ENCODE measurements around the gene GCLC.

The GCLC gene

GRCh38 chr6:53536561-53536960 lies 8.3 kb downstream of the GCLC start:
- no peak overlapping the region for H3K9ac ChIP-seq (ENCODE audit: insufficient read length)
- peaks cover 4% of the 10 kb centered on the region; the same call in 1 of the 2 replicates for H3K36me3 ChIP-seq (ENCODE audit: insufficient read depth, low read length)
- H3K4me3 ChIP-seq = no peak overlapping the region
- DNase-seq (ENCODE audit: low read depth, low spot score) = no peak
- H3K9me3 ChIP-seq (ENCODE audit: low read depth, low read length) = no peaks in the 10 kb centered on the region
- TF ChIP-seq EZH2 (IDR thresholded peaks at IDR 0.05) (no peak), POLR2AphosphoS5 (IDR thresholded peaks at IDR 0.05; ENCODE audit: borderline replicate concordance, low read depth, low read length) (no peak), FOXP2 (optimal IDR thresholded peaks at IDR 0.05; ENCODE audit: control extremely low read depth, extremely low read length, insufficient read depth) (no peak)
- H3K27ac ChIP-seq = no peak overlapping the region

- TF ChIP-seq EZH2 (IDR thresholded peaks at IDR 0.05) (no peak), FOXP2 (optimal IDR thresholded peaks at IDR 0.05; ENCODE audit: control extremely low read depth, extremely low read length, insufficient read depth) (no peak), POLR2AphosphoS5 (IDR thresholded peaks at IDR 0.05; ENCODE audit: borderline replicate concordance, low read depth, low read length) (no peak)
- peak overlapping the region; percentile 57 for H3K4me3 ChIP-seq
- H3K9ac ChIP-seq (ENCODE audit: insufficient read length) = peak overlapping the region; percentile 9
- DNase-seq (ENCODE audit: low read depth, low spot score) = no peak
- no peaks in the 10 kb centered on the region for H3K9me3 ChIP-seq (ENCODE audit: low read depth, low read length)
- H3K36me3 ChIP-seq (ENCODE audit: insufficient read depth, low read length) = no peaks in the 10 kb centered on the region
- H3K27ac ChIP-seq = peak overlapping the region; percentile 92
These were observed 12.0 kb downstream of the GCLC start for GRCh38 chr6:53532942-53533341.

DNA sequence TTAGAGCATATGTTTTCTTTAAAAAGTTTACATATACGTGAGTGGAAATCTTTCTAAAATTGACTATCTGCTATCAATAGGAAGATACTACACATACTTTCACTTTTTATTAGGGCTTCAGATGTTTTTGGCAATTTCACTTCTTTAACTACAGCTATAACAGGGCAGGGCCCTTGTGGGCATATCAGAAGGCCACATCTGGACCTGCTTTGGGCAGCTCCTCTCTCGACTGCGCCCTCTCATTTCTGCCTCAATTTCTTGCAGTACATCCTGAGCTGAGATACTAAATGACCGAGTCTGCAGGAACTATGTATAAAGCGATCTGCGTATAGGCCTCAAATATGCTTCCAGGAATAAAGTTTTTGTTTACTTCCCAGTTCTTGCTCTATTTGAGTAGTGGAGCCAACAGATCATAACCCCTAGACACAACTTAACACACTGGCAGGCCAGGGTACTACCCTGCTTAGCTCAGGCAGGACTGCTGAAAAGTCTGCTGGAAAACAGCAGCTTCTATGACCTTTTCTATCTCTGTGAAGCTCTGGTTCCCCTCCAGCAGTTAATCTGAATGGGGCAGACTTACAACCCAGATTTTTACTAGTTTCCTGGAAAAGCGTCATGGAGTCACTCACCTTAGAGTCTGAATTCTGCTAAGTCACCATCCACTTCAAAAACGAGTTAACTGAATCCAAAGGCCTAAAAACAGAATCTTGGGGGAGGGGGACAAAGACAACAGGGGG lies 12.7 kb downstream of the GCLC start:
- Histone ChIP-seq H3K9ac (ENCODE audit: insufficient read length) (peak overlapping the region; percentile 71), H3K4me3 (peak overlapping the region; percentile 57), H3K27ac (peak overlapping the region; percentile 92), H3K36me3 (ENCODE audit: insufficient read depth, low read length) (no peaks in the 10 kb centered on the region), H3K9me3 (ENCODE audit: low read depth, low read length) (no peaks in the 10 kb centered on the region)
- TF ChIP-seq POLR2AphosphoS5 (IDR thresholded peaks at IDR 0.05; ENCODE audit: borderline replicate concordance, low read depth, low read length) = no peak
- TF ChIP-seq FOXP2 (optimal IDR thresholded peaks at IDR 0.05; ENCODE audit: control extremely low read depth, extremely low read length, insufficient read depth) = no peak
- TF ChIP-seq EZH2 (IDR thresholded peaks at IDR 0.05) = no peak
- DNase-seq (ENCODE audit: low read depth, low spot score) = no peak

GRCh38 chr6:53530780-53531386 lies 14.0 kb downstream of the GCLC start:
- H3K36me3 ChIP-seq (ENCODE audit: insufficient read depth, low read length) = no peaks in the 10 kb centered on the region
- peak overlapping the region; percentile 19; the same call in 1 of the 2 replicates for H3K27ac ChIP-seq
- no peak overlapping the region for H3K4me3 ChIP-seq
- TF ChIP-seq EZH2 (IDR thresholded peaks at IDR 0.05) (no peak), POLR2AphosphoS5 (IDR thresholded peaks at IDR 0.05; ENCODE audit: borderline replicate concordance, low read depth, low read length) (no peak), FOXP2 (optimal IDR thresholded peaks at IDR 0.05; ENCODE audit: control extremely low read depth, extremely low read length, insufficient read depth) (no peak)
- H3K9ac ChIP-seq (ENCODE audit: insufficient read length) = no peak overlapping the region
- no peak for DNase-seq (ENCODE audit: low read depth, low spot score)
- H3K9me3 ChIP-seq (ENCODE audit: low read depth, low read length) = no peaks in the 10 kb centered on the region

- H3K27ac ChIP-seq = peak overlapping the region; percentile 19; the same call in 1 of the 2 replicates
- no peaks in the 10 kb centered on the region for H3K9me3 ChIP-seq (ENCODE audit: low read depth, low read length)
- no peaks in the 10 kb centered on the region for H3K36me3 ChIP-seq (ENCODE audit: insufficient read depth, low read length)
- TF ChIP-seq POLR2AphosphoS5 (IDR thresholded peaks at IDR 0.05; ENCODE audit: borderline replicate concordance, low read depth, low read length) (no peak), EZH2 (IDR thresholded peaks at IDR 0.05) (no peak), FOXP2 (optimal IDR thresholded peaks at IDR 0.05; ENCODE audit: control extremely low read depth, extremely low read length, insufficient read depth) (no peak)
- DNase-seq (ENCODE audit: low read depth, low spot score) = no peak
- H3K4me3 ChIP-seq = no peak overlapping the region
- H3K9ac ChIP-seq (ENCODE audit: insufficient read length) = no peak overlapping the region
These were observed 14.6 kb downstream of the GCLC start for GRCh38 chr6:53530346-53530745.

GRCh38 chr6:53529324-53530036 lies 15.4 kb downstream of the GCLC start:
- Histone ChIP-seq H3K27ac (no peak overlapping the region; the same call in 1 of the 2 replicates), H3K36me3 (ENCODE audit: insufficient read depth, low read length) (no peaks in the 10 kb centered on the region), H3K4me3 (no peak overlapping the region), H3K9ac (ENCODE audit: insufficient read length) (no peak overlapping the region), H3K9me3 (ENCODE audit: low read depth, low read length) (no peaks in the 10 kb centered on the region)
- TF ChIP-seq FOXP2 (optimal IDR thresholded peaks at IDR 0.05; ENCODE audit: control extremely low read depth, extremely low read length, insufficient read depth) (no peak), POLR2AphosphoS5 (IDR thresholded peaks at IDR 0.05; ENCODE audit: borderline replicate concordance, low read depth, low read length) (no peak), EZH2 (IDR thresholded peaks at IDR 0.05) (no peak)
- no peak for DNase-seq (ENCODE audit: low read depth, low spot score)

GRCh38 chr6:53528107-53528506 lies 16.8 kb downstream of the GCLC start:
- H3K27ac ChIP-seq = no peak overlapping the region

DNA sequence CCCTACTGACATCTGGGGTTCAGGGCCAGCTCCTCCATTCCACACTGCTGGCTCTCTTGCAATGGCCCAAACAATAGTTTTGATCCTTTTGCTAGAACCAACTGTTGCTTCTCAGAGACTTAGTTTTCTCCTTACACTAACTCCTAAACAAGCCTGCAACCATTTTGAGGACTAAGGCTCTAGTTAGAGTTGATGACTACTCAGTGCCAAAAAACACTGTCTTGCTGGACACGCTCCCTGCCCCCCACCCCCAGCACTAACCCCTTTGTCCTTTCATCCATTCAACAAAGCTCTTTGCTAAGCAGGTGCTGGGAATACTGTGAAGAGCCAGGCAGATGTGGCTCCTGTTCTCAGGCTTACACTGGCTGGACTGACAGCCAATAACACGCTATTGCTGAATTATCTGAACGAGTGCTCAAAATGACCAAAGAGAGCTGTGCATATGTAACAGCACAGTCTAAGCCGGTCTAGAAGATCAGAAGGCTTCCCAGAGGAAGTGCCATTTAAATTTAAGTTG lies 17.6 kb downstream of the GCLC start:
- TF ChIP-seq FOXP2 (optimal IDR thresholded peaks at IDR 0.05; ENCODE audit: control extremely low read depth, extremely low read length, insufficient read depth) (no peak), POLR2AphosphoS5 (IDR thresholded peaks at IDR 0.05; ENCODE audit: borderline replicate concordance, low read depth, low read length) (no peak), EZH2 (IDR thresholded peaks at IDR 0.05) (no peak)
- Histone ChIP-seq H3K36me3 (ENCODE audit: insufficient read depth, low read length) (no peaks in the 10 kb centered on the region), H3K9ac (ENCODE audit: insufficient read length) (no peak overlapping the region), H3K9me3 (ENCODE audit: low read depth, low read length) (no peaks in the 10 kb centered on the region), H3K4me3 (no peak overlapping the region), H3K27ac (no peak overlapping the region)
- DNase-seq (ENCODE audit: low read depth, low spot score) = no peak

More at GRCh38 chr6:53528107-53528506, 16.8 kb downstream of the GCLC start:
- TF ChIP-seq EZH2 (IDR thresholded peaks at IDR 0.05) (no peak), FOXP2 (optimal IDR thresholded peaks at IDR 0.05; ENCODE audit: control extremely low read depth, extremely low read length, insufficient read depth) (no peak), POLR2AphosphoS5 (IDR thresholded peaks at IDR 0.05; ENCODE audit: borderline replicate concordance, low read depth, low read length) (no peak)
- Histone ChIP-seq H3K36me3 (ENCODE audit: insufficient read depth, low read length) (no peaks in the 10 kb centered on the region), H3K4me3 (no peak overlapping the region), H3K9me3 (ENCODE audit: low read depth, low read length) (no peaks in the 10 kb centered on the region), H3K9ac (ENCODE audit: insufficient read length) (no peak overlapping the region)
- no peak for DNase-seq (ENCODE audit: low read depth, low spot score)

Data from SK-N-MC (cell line).